ENCODE results near the gene TCF4.

TCF4 gene

GRCh38 chr18:55269622-55270021, 318.4 kb downstream of the TCF4 start:
- Histone ChIP-seq H3F3A (ENCODE audit: insufficient read depth, low read length) (peaks cover 53% of the 10 kb centered on the region), H3K9me2 (replicated peaks; ENCODE audit: insufficient read depth, low read length) (no peaks in the 10 kb centered on the region), H3K27ac (ENCODE audit: low read length) (peak overlapping the region; percentile 99), H3K4me3 (ENCODE audit: low read length) (no peak overlapping the region), H3K4me1 (ENCODE audit: low read length) (peaks cover 87% of the 10 kb centered on the region), H3K27me3 (replicated peaks; ENCODE audit: insufficient read depth, low read length) (no peaks in the 10 kb centered on the region), H4K20me1 (ENCODE audit: insufficient read depth, low read length) (no peaks in the 10 kb centered on the region), H3K79me2 (ENCODE audit: low read length) (peaks cover 75% of the 10 kb centered on the region), H3K9ac (ENCODE audit: low read length) (no peak overlapping the region; the same call in 1 of the 2 replicates), H3K4me2 (ENCODE audit: low read depth, low read length) (peak overlapping the region; percentile 62), H2AFZ (ENCODE audit: low read length) (no peak overlapping the region), H3K9me3 (replicated peaks; ENCODE audit: insufficient read depth, low read length) (no peaks in the 10 kb centered on the region), H3K36me3 (replicated peaks; ENCODE audit: insufficient read depth, low read length) (peaks cover 16% of the 10 kb centered on the region)
- TF ChIP-seq EZH2phosphoT487 (IDR thresholded peaks at IDR 0.05; ENCODE audit: low read length) (no peak), CTCF (IDR thresholded peaks at IDR 0.05; ENCODE audit: low read length) (no peak), EZH2 (optimal IDR thresholded peaks at IDR 0.05; ENCODE audit: low read depth, low read length) (no peak)
- no peak for DNase-seq

- Histone ChIP-seq H3K79me2 (ENCODE audit: low read length) (peaks cover 66% of the 10 kb centered on the region), H3K4me2 (ENCODE audit: low read depth, low read length) (peak overlapping the region; percentile 62), H4K20me1 (ENCODE audit: insufficient read depth, low read length) (no peaks in the 10 kb centered on the region), H3K4me1 (ENCODE audit: low read length) (peaks cover 84% of the 10 kb centered on the region), H3K9ac (ENCODE audit: low read length) (peak overlapping the region; percentile 74), H3K27ac (ENCODE audit: low read length) (peak overlapping the region; percentile 99), H3K27me3 (replicated peaks; ENCODE audit: insufficient read depth, low read length) (no peaks in the 10 kb centered on the region), H3K4me3 (ENCODE audit: low read length) (peak overlapping the region; percentile 16; the same call in 1 of the 2 replicates), H2AFZ (ENCODE audit: low read length) (no peak overlapping the region), H3K9me3 (replicated peaks; ENCODE audit: insufficient read depth, low read length) (no peaks in the 10 kb centered on the region), H3K9me2 (replicated peaks; ENCODE audit: insufficient read depth, low read length) (no peaks in the 10 kb centered on the region), H3K36me3 (replicated peaks; ENCODE audit: insufficient read depth, low read length) (peaks cover 9% of the 10 kb centered on the region; the same call in 1 of the 2 replicates), H3F3A (ENCODE audit: insufficient read depth, low read length) (peaks cover 61% of the 10 kb centered on the region)
- DNase-seq: peak; percentile 92
- no peak for TF ChIP-seq EZH2phosphoT487 (IDR thresholded peaks at IDR 0.05; ENCODE audit: low read length)
- TF ChIP-seq CTCF (IDR thresholded peaks at IDR 0.05; ENCODE audit: low read length): no peak
- TF ChIP-seq EZH2 (optimal IDR thresholded peaks at IDR 0.05; ENCODE audit: low read depth, low read length): no peak
These were observed 319.2 kb downstream of the TCF4 start for GRCh38 chr18:55268628-55269275.

- TF ChIP-seq CTCF (IDR thresholded peaks at IDR 0.05; ENCODE audit: low read length) (no peak), EZH2 (optimal IDR thresholded peaks at IDR 0.05; ENCODE audit: low read depth, low read length) (no peak), EZH2phosphoT487 (IDR thresholded peaks at IDR 0.05; ENCODE audit: low read length) (no peak)
- Histone ChIP-seq H3K27me3 (replicated peaks; ENCODE audit: insufficient read depth, low read length) (no peaks in the 10 kb centered on the region), H3K36me3 (replicated peaks; ENCODE audit: insufficient read depth, low read length) (0 out of 2 replicates have a peak, but pooled peaks cover 8% of the 10 kb centered on the region), H3K4me3 (ENCODE audit: low read length) (peak overlapping the region; percentile 16; the same call in 1 of the 2 replicates), H3F3A (ENCODE audit: insufficient read depth, low read length) (peaks cover 63% of the 10 kb centered on the region), H2AFZ (ENCODE audit: low read length) (no peak overlapping the region), H3K9me3 (replicated peaks; ENCODE audit: insufficient read depth, low read length) (no peaks in the 10 kb centered on the region), H3K79me2 (ENCODE audit: low read length) (peaks cover 66% of the 10 kb centered on the region), H3K27ac (ENCODE audit: low read length) (peak overlapping the region; percentile 99), H3K9me2 (replicated peaks; ENCODE audit: insufficient read depth, low read length) (no peaks in the 10 kb centered on the region), H3K4me2 (ENCODE audit: low read depth, low read length) (peak overlapping the region; percentile 62), H3K9ac (ENCODE audit: low read length) (peak overlapping the region; percentile 74), H3K4me1 (ENCODE audit: low read length) (peaks cover 83% of the 10 kb centered on the region), H4K20me1 (ENCODE audit: insufficient read depth, low read length) (no peaks in the 10 kb centered on the region)
- peak; percentile 93 for DNase-seq
These were observed 319.8 kb downstream of the TCF4 start for GRCh38 chr18:55268151-55268601.
